C1 segment of cervical spinal cord (tissue), 14 donors: ENCODE measurements around the gene CHRNA1.

Experiments
- DNase-seq, 14 donors: peaks; one replicate each; lab custom pipeline; 2025; lab: John Stamatoyannopoulos, UW

CHRNA1 gene

GRCh38 chr2:174764280-174765255 lies at the start of gene CHRNA1:
CHRNA1 (minus strand) TSS chr2:174764472; CDS start chr2:174764394, 78 bp downstream.
- DNase-seq, result peak in 1 of 14 donors; percentile 11

GRCh38 chr2:174812037-174812436 lies 47.8 kb upstream of the CHRNA1 start:
- DNase-seq, result no peak

- no peak for DNase-seq
Measured at GRCh38 chr2:174807931-174808330, 43.7 kb upstream of the CHRNA1 start.

GRCh38 chr2:174805803-174806202 lies 41.5 kb upstream of the CHRNA1 start:
- no peak for DNase-seq

GRCh38 chr2:174802459-174802858 lies 38.2 kb upstream of the CHRNA1 start:
- no peak for DNase-seq

GRCh38 chr2:174800436-174801205 lies 36.3 kb upstream of the CHRNA1 start:
- DNase-seq, result no peak

GRCh38 chr2:174798801-174799200 lies 34.5 kb upstream of the CHRNA1 start:
- DNase-seq, result no peak

GRCh38 chr2:174797781-174798276 lies 33.6 kb upstream of the CHRNA1 start:
- no peak for DNase-seq

- DNase-seq, result no peak
Measured at GRCh38 chr2:174796319-174796771, 32.1 kb upstream of the CHRNA1 start.

GRCh38 chr2:174794851-174795374 lies 30.6 kb upstream of the CHRNA1 start:
- DNase-seq, result no peak

GRCh38 chr2:174792309-174793025 lies 28.2 kb upstream of the CHRNA1 start:
- no peak for DNase-seq

- no peak for DNase-seq
Measured at GRCh38 chr2:174791746-174792280, 27.5 kb upstream of the CHRNA1 start.

- DNase-seq, result no peak
Measured at GRCh38 chr2:174791020-174791419, 26.7 kb upstream of the CHRNA1 start.

- no peak for DNase-seq
Measured at GRCh38 chr2:174789001-174789400, 24.7 kb upstream of the CHRNA1 start.

GRCh38 chr2:174788291-174788929 lies 24.1 kb upstream of the CHRNA1 start:
- DNase-seq, result peak in 1 of 14 donors; percentile 8

- DNase-seq, result no peak
Measured at GRCh38 chr2:174787487-174788205, 23.4 kb upstream of the CHRNA1 start.

- no peak for DNase-seq
Measured at GRCh38 chr2:174786066-174786725, 21.9 kb upstream of the CHRNA1 start.

GRCh38 chr2:174785481-174785880 lies 21.2 kb upstream of the CHRNA1 start:
- DNase-seq, result no peak

- no peak for DNase-seq
Measured at GRCh38 chr2:174784909-174785308, 20.6 kb upstream of the CHRNA1 start.
